Adrenal gland (tissue), 5 donors: ENCODE measurements around the gene BCL3.

ENCODE experiments used
- POLR2A ChIP-seq, 2 donors: fragments of 450-650 bp; IDR thresholded peaks; one replicate each; pipeline ENCODE4 v1.6.1; 2017; ENCODE audit warnings: antibody characterized with exemption in 2 of 2, mild to moderate bottlenecking in 2 of 2, moderate library complexity in 1 of 2
- TF ChIP-seq, protein P1 (sequence below), 6 experiments: fragments of 450-650 bp in 4 of 6; fragments of 200-600 bp in 2 of 6; sonication (generic) in 1 of 6; IDR thresholded peaks; 1 replicate in 5 of 6; 2 replicates in 1 of 6; pipeline versions ENCODE4 v1.5.1 to v1.8.0; 2016 to 2021; ENCODE audit warnings: antibody characterized with exemption in 6 of 6, mild to moderate bottlenecking in 2 of 6, moderate library complexity in 1 of 6
- donor health status: DM: no; HTN: no; CAD: no.

DNA sequence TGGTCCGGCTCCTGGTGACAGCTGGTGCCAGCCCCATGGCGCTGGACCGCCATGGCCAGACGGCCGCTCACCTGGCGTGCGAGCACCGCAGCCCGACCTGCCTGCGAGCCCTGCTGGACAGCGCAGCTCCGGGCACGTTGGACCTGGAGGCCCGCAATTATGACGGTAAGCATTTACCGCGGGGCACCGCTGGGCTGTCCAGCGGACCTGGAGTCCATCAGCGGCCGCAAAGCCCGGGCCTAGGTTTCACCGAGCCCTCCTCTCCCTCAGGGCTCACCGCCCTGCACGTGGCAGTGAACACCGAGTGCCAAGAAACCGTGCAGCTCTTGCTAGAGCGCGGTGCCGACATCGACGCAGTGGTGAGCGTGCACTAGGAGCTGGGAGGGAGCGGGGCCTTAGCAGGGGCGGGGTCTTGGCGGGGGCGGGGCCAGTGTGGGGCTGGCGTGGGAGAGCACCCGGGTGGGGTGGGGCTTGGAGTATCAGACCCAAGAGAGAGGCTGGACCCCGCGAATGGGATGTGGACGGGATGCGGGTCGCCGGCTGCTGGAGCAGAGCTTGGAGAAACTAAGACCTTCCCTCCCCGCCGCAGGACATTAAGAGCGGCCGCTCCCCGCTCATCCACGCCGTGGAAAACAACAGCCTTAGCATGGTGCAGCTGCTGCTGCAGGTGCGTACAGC is 8.7 kb downstream of the BCL3 start:
- TF ChIP-seq, protein P1, sequence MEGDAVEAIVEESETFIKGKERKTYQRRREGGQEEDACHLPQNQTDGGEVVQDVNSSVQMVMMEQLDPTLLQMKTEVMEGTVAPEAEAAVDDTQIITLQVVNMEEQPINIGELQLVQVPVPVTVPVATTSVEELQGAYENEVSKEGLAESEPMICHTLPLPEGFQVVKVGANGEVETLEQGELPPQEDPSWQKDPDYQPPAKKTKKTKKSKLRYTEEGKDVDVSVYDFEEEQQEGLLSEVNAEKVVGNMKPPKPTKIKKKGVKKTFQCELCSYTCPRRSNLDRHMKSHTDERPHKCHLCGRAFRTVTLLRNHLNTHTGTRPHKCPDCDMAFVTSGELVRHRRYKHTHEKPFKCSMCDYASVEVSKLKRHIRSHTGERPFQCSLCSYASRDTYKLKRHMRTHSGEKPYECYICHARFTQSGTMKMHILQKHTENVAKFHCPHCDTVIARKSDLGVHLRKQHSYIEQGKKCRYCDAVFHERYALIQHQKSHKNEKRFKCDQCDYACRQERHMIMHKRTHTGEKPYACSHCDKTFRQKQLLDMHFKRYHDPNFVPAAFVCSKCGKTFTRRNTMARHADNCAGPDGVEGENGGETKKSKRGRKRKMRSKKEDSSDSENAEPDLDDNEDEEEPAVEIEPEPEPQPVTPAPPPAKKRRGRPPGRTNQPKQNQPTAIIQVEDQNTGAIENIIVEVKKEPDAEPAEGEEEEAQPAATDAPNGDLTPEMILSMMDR (IDR thresholded peaks at IDR 0.05): no peak
- TF ChIP-seq POLR2A (IDR thresholded peaks at IDR 0.05): no peak
